Measurements from ENCODE around the gene RETREG1.
A peak's percentile ranks its signal among the peaks of the same experiment; 100 is the strongest.

RETREG1 gene

DNA sequence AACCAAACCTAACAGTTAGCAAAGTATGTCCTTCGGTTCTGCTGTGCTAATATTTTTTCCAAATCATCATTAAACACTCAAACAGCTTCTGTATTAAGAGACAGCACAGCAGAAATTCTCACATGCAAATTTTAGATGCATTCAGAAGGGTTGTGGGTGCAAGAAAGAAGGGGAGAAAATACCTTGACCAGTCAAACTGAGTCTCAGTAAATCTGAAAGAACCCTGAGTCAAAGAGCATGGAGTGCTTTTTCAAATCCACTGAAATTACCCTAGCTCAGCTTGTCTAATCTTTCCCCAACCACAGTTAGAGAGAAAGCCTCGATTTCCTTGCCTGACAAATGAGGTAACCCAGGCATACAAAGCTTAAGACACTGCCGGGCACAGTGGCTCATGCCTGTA is 55.1 kb downstream of the RETREG1 start:
- no peak for TF ChIP-seq CTCF (IDR thresholded peaks at IDR 0.05; ENCODE audit: insufficient read depth, low read depth, low read length, missing control alignments)
- no peak overlapping the region for H3K4me3 ChIP-seq (ENCODE audit: low read length)
- no peak for DNase-seq (ENCODE audit: low read depth)

DNA sequence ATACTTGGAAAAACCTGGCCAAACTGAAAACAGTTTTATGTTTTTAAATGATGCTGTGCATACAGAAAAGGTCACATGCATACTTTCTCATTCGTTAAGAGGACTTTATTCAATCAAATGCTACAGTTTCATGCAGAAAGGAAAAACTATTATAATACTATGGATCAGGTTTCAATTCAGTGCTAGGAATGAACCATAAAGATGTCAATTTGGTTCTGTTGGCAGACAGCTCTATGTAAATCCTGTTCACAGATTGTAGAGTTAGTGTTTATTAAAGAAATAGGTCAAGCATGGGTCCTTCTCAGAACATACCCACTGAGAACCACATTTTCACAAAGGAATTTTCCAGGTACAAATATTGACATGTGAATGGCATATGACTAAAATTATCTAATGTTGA is 57.1 kb downstream of the RETREG1 start:
- H3K4me3 ChIP-seq (ENCODE audit: low read length), result no peak overlapping the region
- DNase-seq (ENCODE audit: low read depth), result no peak
- TF ChIP-seq CTCF (IDR thresholded peaks at IDR 0.05; ENCODE audit: insufficient read depth, low read depth, low read length, missing control alignments), result no peak

DNA sequence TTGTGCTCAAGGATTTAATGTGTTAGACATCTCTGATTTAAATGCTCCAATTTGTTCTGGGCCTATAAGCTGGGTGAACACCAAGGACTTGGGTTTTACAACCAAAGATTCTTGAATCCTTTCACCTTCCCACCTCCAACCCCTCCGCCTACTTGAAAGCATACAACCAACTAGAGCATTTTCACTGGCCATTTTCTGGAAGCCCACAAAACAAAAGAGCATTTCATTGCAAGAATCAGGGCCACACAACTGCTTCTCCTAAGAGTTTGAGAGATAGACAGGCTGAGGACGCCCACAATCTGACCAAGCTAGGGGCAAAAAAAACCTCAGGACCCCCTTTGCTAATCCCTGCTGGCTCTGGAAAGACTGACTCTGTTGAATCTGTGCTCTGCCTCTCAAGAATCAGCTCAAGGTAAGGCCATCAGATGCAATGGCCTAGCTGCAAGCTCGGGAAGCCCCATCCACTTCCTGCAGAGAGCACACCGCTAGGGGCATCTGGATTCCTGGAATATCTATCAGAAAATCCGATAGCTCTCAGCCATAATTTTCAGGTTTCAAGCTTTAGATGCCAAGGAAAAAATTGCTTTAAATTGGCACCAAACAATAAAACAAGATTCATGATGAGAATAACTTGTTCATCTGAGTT is 57.7 kb downstream of the RETREG1 start:
- no peak for DNase-seq (ENCODE audit: low read depth)
- H3K4me3 ChIP-seq (ENCODE audit: low read length), result no peak overlapping the region
- TF ChIP-seq CTCF (IDR thresholded peaks at IDR 0.05; ENCODE audit: insufficient read depth, low read depth, low read length, missing control alignments), result no peak

DNA sequence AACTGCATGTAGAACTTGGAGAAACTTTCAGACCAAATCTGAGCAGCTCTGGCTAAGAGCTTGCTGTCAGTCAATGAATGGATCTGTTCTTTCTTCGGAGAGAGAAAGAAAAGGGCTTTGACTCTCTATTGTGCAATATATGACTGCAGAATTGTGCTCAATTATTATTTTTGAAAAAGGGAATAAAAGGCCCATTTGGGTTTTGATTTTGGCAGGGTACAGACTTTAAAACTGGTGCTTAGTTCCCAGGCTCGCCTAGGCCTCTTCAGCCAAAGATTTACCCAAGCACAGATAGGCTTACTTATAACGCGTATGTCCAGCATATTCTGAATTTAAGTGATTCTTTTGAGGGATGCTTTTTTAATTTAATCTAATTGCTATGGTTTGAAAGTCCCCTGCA is 59.3 kb downstream of the RETREG1 start:
- no peak for TF ChIP-seq CTCF (IDR thresholded peaks at IDR 0.05; ENCODE audit: insufficient read depth, low read depth, low read length, missing control alignments)
- no peak for DNase-seq (ENCODE audit: low read depth)
- H3K4me3 ChIP-seq (ENCODE audit: low read length), result no peak overlapping the region

- TF ChIP-seq CTCF (IDR thresholded peaks at IDR 0.05; ENCODE audit: insufficient read depth, low read depth, low read length, missing control alignments), result no peak
- DNase-seq (ENCODE audit: low read depth), result no peak
- H3K4me3 ChIP-seq (ENCODE audit: low read length), result no peak overlapping the region
Observed at GRCh38 chr5:16554110-16554509, 62.7 kb downstream of the RETREG1 start.

- H3K4me3 ChIP-seq (ENCODE audit: low read length), result no peak overlapping the region
- TF ChIP-seq CTCF (IDR thresholded peaks at IDR 0.05; ENCODE audit: insufficient read depth, low read depth, low read length, missing control alignments), result peak; percentile 97
- peak; percentile 73 for DNase-seq (ENCODE audit: low read depth)
Observed at GRCh38 chr5:16552666-16553343, 64.0 kb downstream of the RETREG1 start.

- no peak for DNase-seq (ENCODE audit: low read depth)
- TF ChIP-seq CTCF (IDR thresholded peaks at IDR 0.05; ENCODE audit: insufficient read depth, low read depth, low read length, missing control alignments), result no peak
- no peak overlapping the region for H3K4me3 ChIP-seq (ENCODE audit: low read length)
Observed at GRCh38 chr5:16551628-16552027, 65.2 kb downstream of the RETREG1 start.

Data from epithelial cell of esophagus (primary cell).